A673 (cell line): Measurements from ENCODE around the gene KRT72. TPM values are rescaled to one million over a fixed set of nuclear protein-coding genes. Genes with fewer than 3 reads are reported as not detected.

Experiments used
- BruUV-seq: library from RNA; stranded (reverse); fragments of 400-500 nt; replicated peaks from 2 replicates; lab custom pipeline; 2021; lab: Mats Ljungman, UMichigan
- CTCF ChIA-PET: fragments of 300-600 bp; sonication (Branson Sonifier 250); formaldehyde crosslinking; loops from one replicate; lab custom pipeline; 2022; ENCODE audit warnings: antibody characterized with exemption; lab: Charles Lee
- POLR2A ChIA-PET: fragments of 300-600 bp; sonication (Branson Sonifier 250); formaldehyde crosslinking; loops from one replicate; lab custom pipeline; 2022; ENCODE audit warnings: antibody characterized with exemption; ENCODE audit not compliant: low non-redundant PET; lab: Charles Lee
- DNase-seq: peaks from one replicate; pipeline ENCODE4 v3.0.0-alpha.2; 2015; ENCODE audit warnings: low spot score
- H3K27ac ChIP-seq: fragments of 200-600 bp; sonication (generic); 2 replicates; pipeline ENCODE4 v1.5.1; 2016; ENCODE audit warnings: mixed run types, low read depth, mild to moderate bottlenecking, mixed read lengths, antibody characterized with exemption, low read length; ENCODE audit not compliant: poor library complexity, severe bottlenecking
- H3K27me3 ChIP-seq: fragments of 200-600 bp; sonication (generic); replicated peaks from 2 replicates; pipeline ENCODE4 v1.6.1; 2017; ENCODE audit warnings: mixed run types, low read depth, mild to moderate bottlenecking, mixed read lengths, antibody characterized with exemption, low read length; ENCODE audit not compliant: insufficient read depth, poor library complexity
- H3K36me3 ChIP-seq: fragments of 200-600 bp; sonication (generic); 2 replicates; pipeline ENCODE4 v1.6.1; 2016; ENCODE audit warnings: mixed run types, mild to moderate bottlenecking, mixed read lengths, antibody characterized with exemption, low read length; ENCODE audit not compliant: insufficient read depth, poor library complexity, severe bottlenecking
- H3K4me1 ChIP-seq: fragments of 200-600 bp; sonication (generic); 2 replicates; pipeline ENCODE4 v1.6.1; 2017; ENCODE audit warnings: mixed run types, mild to moderate bottlenecking, mixed read lengths, antibody characterized with exemption, low read length; ENCODE audit not compliant: insufficient read depth, poor library complexity, severe bottlenecking
- H3K4me3 ChIP-seq: fragments of 200-600 bp; sonication (generic); 2 replicates; pipeline ENCODE4 v1.5.1; 2016; ENCODE audit warnings: low read depth, mixed run types, mild to moderate bottlenecking, mixed read lengths, low read length; ENCODE audit not compliant: poor library complexity, severe bottlenecking
- H3K9me3 ChIP-seq: fragments of 200-600 bp; sonication (generic); 2 replicates; pipeline ENCODE4 v1.6.1; 2016; ENCODE audit warnings: mixed run types, low read depth, mild to moderate bottlenecking, mixed read lengths, antibody characterized with exemption, low read length; ENCODE audit not compliant: poor library complexity, severe bottlenecking
- CTCF ChIP-seq: fragments of 300-800, 200-600 bp; sonication (generic); conservative IDR thresholded peaks from 2 replicates; pipeline ENCODE4 v1.5.1; 2017; ENCODE audit warnings: low read depth, mild to moderate bottlenecking, antibody characterized with exemption, low read length, moderate library complexity, mixed read lengths
- EZH2 ChIP-seq: fragments of 200-600 bp; sonication (generic); IDR thresholded peaks from 2 replicates; pipeline ENCODE4 v1.6.1; 2017; ENCODE audit warnings: borderline replicate concordance, low read depth, mild to moderate bottlenecking, mixed read lengths, antibody characterized with exemption, low read length; ENCODE audit not compliant: poor library complexity, severe bottlenecking
- intact Hi-C: fragments of 100-400 bp; cut with micrococcal nuclease; formaldehyde crosslinking; loops from one replicate; pipeline ENCODE4 v1.10.0; 2022; ENCODE audit not compliant: unreplicated experiment
- total RNA-seq: library from RNA; stranded (reverse); gene quantifications from 2 replicates; pipeline ENCODE4 v1.2.3, GENCODE V29; 2021

The KRT72 gene
- total RNA-seq, 1 experiment from 2014 or later = not detected

GRCh38 chr12:52615912-52616311 is 14.6 kb upstream of the KRT72 start:
- ChIA-PET CTCF (no interaction called here), POLR2A (no interaction called here)
- no peaks in the 10 kb centered on the region for H3K36me3 ChIP-seq
- no peak for DNase-seq
- no peak for TF ChIP-seq CTCF
- no peak for TF ChIP-seq EZH2
- intact Hi-C loops = no loop called here
- no peaks in the 10 kb centered on the region for H3K9me3 ChIP-seq
- H3K27ac ChIP-seq = no peak overlapping the region
- no peak overlapping the region for H3K4me3 ChIP-seq
- BruUV-seq = no TSS peak
- peaks cover 10% of the 10 kb centered on the region for H3K4me1 ChIP-seq
- no peaks in the 10 kb centered on the region for H3K27me3 ChIP-seq

GRCh38 chr12:52615208-52615868 is 14.1 kb upstream of the KRT72 start:
- Histone ChIP-seq H3K9me3 (no peaks in the 10 kb centered on the region), H3K4me3 (no peak overlapping the region), H3K36me3 (no peaks in the 10 kb centered on the region), H3K27me3 (no peaks in the 10 kb centered on the region), H3K27ac (no peak overlapping the region), H3K4me1 (peaks cover 10% of the 10 kb centered on the region)
- ChIA-PET POLR2A (no interaction called here), CTCF (no interaction called here)
- DNase-seq = peak; percentile 57
- no TSS peak for BruUV-seq
- intact Hi-C loops = no loop called here
- TF ChIP-seq CTCF (no peak), EZH2 (no peak)

GRCh38 chr12:52614381-52615207 is 13.3 kb upstream of the KRT72 start:
- no peaks in the 10 kb centered on the region for H3K9me3 ChIP-seq
- H3K36me3 ChIP-seq = no peaks in the 10 kb centered on the region
- no TSS peak for BruUV-seq
- peaks cover 10% of the 10 kb centered on the region for H3K4me1 ChIP-seq
- ChIA-PET POLR2A (no interaction called here), CTCF (no interaction called here)
- no peak for TF ChIP-seq CTCF
- no peak for TF ChIP-seq EZH2
- no peak overlapping the region for H3K27ac ChIP-seq
- no peak for DNase-seq
- no peak overlapping the region for H3K4me3 ChIP-seq
- no peaks in the 10 kb centered on the region for H3K27me3 ChIP-seq
- intact Hi-C loops = no loop called here
